Glomerular visceral epithelial cell (primary cell): ENCODE data around the gene NKAPD1.
"Not testable (repeated sequence)": the region's sequence is repeated elsewhere in the genome, so short reads cannot be mapped to it uniquely, and the experiment has no call there.

ENCODE experiments used
- DNase-seq: peaks from one replicate; pipeline ENCODE4 v3.0.0-alpha.2; 2016; ENCODE audit errors: extremely low spot score

NKAPD1 gene

DNA sequence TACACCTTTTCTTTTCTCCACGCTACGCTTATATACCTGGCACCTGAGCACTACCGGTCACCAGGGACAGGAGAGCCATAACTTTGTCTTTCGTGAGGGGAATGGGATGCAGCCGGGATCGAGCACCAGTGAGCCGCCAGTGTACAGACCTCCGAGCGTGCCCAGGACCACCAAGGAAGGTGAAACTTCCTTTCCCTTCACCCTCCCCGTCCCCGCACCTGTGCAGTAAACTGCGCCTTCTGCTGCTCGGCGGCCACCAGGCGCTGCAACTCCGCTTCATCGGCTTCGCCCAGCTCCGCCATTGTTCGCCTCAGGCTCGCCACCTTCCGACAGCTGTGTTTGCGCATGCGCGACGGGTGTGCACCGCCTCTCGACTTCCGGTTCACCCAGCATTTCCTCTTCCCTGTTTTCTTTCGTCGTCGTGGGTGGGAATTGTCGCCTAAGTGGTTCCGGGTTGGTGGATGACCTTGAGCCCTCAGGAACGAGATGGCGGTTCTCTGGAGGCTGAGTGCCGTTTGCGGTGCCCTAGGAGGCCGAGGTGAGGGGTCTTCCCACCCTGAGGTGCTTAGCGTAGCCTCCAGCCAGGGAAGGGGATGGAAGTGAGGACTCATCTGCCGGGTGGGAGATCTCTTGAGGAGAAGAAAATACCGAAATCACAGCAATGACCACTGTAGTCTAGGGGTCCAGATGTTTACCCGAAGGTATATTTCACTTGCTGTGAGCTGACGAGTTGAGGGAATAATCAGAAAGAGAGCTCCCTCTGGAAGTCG, 12.5 kb downstream of the NKAPD1 start, which contains the start of the genes SDHD and TIMM8B:
TSS of gene SDHD (plus strand) at position 452 of the 770 bp plus-strand sequence. CDS start at position 487, 35 bp downstream.
TSS of gene TIMM8B (minus strand) at position 335 of the 770 bp plus-strand sequence. CDS start at position 302, 33 bp downstream.
- peak; percentile 96 for DNase-seq

DNA sequence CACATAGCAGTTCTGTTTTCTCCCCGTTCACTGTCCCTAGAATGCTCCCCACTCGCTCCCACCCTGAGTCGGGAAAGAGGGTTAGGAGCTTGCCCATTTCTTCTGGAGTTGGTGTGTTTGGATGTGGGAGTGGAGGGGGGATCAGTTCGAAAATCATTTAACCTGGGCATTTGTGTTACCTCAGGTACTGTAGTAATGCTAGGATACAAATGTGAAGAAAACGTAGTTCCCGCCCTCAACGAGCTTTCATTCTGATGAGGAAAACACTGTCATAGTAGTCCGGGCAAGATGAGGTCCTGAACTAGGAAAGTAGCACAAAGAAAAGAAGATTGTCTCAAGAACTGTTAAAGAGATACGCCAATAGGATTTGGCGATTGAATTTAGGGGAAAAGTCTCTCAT, 13.1 kb downstream of the NKAPD1 start:
- DNase-seq, result no peak

DNA sequence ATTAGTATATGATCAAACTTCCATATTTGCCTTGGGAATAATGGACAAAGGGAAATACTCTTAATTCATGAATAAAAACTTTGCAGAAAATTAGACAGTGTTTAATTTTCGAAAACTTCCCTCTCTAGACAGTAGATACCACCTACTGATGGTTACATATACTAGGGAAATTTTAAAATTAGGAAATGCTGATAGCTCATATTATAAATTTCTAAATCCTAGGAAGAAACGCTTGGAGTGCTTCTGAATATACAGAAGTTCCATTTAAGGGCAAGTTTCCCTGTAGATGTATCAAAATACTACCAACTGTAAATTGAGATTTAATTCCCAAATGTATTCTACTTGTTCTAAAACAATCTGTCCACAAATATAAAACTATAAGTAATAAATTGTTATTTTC, 21.2 kb downstream of the NKAPD1 start:
- DNase-seq, result not testable (repeated sequence)

DNA sequence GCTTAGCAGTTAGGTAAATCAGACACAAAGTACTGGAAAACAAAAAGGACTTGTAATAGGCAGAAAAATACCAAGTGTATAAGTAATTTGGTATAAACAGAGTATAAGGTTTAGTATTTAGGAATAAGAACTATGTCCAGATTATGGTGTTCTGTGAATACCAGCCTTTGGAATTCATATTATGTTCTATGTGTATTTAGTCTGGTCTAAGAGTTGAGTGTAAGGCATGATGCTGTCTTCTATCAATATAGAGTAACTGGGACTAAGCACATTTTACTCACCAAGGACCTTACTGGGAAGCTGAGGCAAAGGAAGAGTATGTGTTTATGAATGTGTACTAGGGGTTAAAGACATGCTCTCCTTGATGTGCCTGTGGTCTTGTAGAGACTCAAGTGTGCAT, 22.1 kb downstream of the NKAPD1 start:
- no peak for DNase-seq

DNA sequence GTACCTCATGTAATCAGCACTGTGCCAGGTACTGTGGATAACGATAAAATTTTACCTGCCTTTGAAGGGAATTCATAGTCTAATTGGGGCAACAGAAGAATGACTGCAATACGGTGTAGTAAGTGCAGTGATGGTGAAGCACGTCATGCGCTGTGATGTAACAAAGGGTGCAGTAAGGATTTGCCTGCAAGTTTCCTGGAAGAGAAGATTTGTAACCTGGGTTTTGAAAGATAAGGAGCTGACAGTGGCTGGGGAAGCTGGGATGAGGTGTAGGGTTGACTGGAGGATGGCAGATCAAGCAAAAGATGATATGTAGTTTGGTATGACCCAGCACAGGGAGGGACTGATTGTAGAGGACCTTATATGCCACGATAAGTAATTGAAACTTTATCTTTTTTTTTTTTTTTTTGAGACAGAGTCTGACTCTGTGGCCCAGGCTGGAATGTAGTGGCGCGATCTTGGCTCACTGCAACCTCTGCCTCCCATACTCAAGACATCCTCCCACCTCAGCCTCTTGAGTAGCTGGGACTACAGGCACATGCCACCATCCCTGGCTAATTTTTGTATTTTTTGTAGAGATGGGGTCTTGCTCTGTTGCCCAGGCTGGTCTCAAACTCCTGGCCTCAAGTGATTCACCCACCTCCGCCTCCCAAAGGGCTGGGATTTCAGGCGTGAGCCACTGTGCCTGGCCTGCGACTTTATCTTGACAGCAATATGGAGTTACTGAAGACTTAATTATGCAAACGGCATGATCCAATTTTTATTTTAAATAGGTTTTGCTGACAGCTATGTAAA, 23.8 kb downstream of the NKAPD1 start:
- DNase-seq, result no peak

DNA sequence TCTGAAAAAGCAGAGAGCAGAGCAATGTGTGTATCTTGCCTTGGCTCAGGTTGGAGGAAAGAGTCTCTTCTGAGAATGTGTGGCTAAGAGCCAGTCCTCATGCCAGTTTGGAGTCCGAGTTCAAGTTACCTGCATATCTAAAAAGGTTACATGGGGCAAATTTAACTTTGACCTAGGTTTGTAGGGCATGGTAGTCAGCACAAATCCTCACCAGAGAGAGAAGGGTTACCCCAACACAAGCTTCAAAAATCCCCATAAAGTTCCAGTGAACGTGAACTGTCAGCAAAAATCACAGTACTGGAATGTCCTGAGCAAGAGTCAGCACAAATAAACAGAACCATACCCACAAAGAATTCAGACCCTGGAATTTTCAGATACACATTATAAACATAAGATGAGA, 26.4 kb downstream of the NKAPD1 start:
- DNase-seq, result no peak

DNA sequence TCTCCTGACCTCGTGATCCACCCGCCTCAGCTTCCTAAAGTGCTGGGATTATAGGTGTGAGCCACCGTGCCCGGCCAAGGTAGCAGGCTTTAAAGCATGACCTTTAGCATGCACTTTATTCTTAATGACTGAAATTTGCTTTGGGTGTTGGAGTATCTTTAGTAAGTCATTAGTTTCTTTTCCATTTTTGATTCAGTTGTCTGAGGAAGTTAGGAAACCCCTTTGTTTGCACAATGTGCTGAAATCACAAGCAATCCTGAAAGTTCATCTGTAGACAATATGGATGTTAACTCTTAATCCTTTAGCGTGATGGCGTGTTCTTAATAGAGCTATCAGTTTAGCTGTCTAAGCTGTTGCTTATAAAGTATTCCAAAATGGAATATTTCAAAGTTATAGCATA, 29.3 kb downstream of the NKAPD1 start:
- DNase-seq, result no peak

DNA sequence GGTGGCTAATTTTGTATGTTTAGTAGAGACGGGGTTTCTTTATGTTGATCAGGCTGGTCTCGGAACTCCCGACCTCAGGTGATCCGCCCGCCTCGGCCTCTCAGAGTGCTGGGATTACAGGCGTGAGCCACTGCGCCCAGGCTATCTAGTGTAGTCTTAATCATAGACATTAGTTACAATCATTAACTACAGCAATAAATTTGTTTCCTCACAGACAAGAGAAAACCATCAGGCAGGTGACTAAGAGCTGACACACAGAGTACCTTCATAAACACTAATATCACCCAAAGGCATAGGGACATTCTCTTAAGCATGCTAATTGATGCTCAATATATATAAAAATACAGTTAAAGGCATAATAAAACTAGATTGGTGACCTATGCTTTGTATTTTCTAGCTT, 32.0 kb downstream of the NKAPD1 start:
- DNase-seq, result peak; percentile 23

DNA sequence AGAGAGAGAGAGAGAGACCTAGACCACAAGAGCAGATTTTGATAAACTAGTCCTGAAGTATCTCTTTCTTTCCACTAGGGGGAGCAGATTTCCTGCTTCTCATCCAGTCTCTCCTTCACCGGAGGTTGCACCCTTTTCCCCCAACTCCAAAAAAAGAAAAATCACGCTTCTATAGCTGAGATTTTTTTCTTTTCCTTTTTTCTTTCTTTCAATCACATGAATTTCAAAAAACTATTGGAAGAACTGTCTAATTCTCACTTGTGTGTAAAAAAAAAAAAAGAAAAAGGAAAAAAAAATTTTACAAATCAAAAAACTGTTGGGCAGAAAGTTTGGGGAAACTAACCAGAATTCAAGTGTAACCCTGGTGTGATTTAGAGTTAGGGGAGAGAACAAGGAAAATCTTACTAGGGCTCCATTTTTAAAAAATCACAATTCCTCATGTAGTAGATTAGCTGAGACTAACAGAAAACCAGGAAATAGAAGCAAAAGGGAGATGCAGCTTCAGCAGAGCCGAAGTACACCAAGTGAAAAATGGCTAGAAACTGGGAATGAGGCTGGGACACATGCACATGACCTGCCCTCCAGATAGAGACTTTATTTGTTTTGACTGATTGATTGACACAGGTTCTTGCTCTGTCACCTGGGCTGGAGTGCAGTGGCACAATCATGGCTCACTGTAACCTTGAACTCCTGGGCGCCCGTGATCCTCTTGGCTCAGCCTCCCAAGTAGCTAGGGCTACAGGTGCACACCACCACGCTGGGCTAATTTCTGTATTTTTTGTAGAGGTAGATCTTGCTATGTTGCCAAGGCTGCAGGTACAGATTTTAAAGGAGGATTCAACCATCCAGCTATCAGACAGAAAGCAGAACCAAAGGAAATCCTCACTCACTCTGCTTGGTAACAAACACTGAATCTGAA, 39.7 kb downstream of the NKAPD1 start:
- DNase-seq, result peak; percentile 56

DNA sequence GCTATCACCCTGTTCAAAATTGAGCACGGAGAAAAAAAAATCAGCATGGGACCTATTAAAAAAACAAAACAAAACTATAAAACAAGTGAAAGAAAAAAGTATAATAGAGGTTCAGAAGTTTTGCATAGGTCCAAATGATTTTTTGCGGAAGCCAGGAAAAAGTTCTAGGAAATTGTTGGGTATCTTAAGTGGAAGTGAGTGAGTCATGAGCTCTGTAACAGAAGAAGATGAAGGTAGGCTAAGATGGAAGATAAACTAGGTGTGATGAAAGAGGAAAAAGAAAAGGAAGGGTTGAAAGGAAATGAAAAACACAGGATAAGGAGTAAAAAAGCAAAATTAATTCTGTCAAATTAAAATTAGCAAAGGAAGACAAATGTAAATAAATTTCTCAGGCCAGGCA, 40.4 kb downstream of the NKAPD1 start:
- DNase-seq, result no peak

DNA sequence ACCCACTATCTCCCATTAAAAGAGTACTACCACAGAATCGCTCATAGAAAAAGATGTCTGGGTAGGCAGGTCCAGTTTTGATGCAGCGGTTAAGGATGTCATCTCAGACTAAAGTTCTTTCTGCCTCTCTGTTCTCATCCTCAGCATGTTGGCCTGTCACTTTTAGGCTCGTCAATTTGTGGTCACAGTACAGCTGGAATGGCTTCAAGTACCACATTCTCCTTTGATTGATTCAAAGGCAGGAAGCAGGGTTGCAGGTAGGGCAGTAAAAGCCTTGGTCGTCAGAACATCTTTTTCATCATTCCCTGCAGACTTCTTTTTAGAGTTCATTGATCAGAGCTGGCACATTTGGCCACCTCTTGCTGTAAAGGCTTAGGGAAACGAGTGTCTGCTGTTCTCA, 41.3 kb downstream of the NKAPD1 start:
- DNase-seq, result no peak

DNA sequence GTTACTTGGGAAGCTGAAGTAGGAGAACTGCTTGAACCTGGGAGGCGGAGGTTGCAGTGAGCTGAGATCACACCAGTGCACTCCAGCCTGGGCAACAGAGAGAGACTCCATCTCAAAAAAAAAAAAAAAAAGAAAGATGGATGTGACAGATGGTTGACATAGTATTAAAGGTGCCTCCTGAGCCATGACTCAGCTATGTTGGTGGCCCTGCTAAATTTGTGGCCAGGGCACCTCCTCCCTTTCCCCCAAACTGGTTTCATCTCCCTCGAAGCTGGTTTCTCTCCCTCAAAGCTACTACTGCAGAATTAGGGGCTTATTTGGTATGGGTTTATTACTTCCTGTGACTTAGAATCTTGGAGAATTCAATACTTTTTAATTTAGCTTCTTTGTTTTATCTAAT, 44.1 kb downstream of the NKAPD1 start:
- DNase-seq, result no peak

DNA sequence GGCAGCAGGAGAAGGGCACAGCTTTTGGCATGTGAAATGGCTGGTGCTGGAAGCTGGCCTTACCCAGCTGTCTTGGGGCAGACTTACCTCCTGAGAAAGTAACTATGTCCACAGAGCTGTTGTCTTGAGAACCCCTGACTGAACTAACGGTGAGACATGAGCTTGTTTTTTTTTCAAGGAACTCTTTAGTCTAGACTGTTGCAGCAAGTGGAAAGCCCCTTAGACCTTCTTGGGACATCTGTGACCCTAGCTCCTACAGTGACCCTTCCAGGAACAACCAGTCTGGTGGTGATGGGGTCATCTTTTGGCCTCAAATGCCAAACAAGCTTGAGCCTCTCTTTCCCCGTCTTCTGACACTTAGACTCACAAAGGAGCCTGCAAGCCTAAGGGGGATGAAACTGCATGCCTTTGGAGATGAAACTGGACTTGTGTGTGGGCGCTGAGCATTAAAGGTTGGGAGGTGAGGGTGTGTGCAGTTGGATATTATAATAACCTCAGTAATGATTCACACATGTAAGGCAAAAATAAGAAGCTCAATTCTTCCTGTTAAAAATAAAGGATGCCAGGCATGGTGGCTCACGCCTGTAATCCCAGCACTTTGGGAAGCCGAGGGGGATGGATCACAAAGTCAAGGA, 48.0 kb downstream of the NKAPD1 start:
- DNase-seq, result no peak

DNA sequence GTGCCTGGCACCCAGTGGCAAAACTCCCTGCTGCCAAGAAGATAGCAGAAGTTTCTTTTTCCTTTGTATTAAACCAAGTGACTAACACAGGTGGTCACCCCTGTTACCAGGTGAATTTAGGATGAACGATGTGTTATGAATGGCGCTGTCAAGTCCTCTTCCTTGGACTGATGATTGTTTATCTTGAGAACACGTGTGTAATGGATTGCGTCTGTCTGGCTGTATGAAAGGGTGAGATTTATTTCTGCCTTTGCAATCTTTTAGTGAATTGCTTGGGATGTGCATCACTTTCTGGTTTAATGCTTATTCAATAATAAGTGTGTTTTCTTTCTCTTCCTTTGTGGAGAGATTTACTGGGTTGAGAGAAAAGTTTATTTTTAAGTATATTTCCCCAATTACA, 49.0 kb downstream of the NKAPD1 start:
- DNase-seq, result no peak

DNA sequence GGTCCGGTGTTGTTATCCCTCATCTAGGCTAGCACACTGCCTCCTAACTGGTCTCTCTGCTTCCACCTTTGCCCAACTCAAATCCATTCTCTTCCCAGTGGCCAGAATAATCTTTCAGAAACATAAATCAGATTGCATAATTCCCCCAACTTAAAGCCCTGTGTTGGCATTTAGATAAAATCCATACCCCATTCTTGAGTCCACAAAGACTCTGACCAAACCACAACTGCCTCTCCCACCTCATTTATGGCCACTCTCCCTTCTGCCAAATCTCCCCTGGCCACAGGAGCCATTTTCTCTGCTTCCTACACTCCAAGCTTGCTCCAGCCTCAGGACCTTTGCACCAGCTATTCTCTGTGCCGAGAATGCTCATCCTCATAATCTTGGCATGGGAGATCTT, 53.0 kb downstream of the NKAPD1 start:
- DNase-seq, result no peak

DNA sequence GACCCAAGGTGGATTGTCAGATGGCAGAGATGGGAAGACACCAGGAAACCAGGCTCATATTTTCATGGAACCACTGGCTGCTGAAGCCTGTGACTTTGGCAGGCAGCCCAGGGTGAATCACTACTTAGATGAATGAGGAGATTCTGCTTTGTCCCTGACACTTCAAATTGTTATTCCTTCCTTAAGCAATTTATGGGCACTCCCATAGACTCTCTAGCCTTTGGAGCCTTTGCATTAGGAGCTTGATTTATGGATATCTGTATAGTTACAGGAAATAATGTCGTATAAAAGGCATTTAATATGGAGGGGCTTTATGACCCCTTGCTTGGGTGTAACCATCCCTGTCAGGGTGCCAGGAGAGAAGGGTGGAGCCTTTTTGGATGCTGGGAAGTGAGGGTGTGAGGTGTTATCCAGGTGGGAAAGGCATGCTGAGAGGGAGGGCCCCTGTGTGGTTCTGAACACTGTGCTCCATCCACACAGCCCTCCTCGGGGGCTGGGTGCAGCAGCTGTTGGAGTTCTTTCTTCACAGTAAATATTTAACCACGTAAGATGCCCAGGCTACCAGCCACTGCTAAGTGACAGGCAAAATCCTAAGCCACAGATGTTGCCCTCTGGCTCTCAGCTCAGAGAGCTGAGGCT, 54.5 kb downstream of the NKAPD1 start:
- peak; percentile 82 for DNase-seq

DNA sequence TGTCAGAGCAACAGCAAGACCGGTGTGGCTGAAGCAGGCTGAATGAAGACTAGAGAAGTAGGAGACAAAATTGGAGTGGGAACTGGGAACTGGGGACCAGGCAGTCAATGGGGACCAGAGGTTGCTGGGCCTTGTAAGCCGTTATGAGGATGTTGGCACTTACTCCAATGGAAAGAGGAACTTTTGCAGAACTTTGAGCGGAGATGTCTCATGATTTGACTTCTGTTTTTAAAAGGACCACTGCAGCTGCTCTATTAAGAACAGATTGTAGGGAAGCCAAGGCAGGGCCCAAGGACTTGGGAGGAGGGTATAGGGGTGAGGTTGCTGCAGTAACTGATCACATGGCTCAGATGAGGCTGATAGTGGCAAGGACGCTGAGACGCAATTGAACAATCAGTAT, 55.6 kb downstream of the NKAPD1 start:
- DNase-seq, result no peak

DNA sequence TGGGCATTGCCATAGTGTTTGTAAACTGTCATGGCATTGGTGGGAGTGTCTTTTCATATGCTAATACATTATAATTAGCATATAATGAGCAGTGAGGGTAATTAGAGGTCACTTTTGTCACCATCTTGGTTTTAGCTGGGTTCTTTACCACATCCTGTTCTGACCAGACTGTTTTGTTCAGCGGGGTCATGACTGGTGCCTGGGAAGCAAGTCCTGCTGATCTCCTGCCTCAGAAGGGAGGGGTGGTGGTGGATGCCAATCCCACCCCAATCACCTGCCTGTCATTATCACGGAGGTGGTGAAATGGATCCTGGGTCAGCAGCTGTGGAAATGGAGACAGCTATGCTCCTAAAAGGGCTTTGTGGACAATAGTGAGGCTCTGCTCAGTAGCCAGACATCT, 58.6 kb downstream of the NKAPD1 start:
- DNase-seq, result no peak

DNA sequence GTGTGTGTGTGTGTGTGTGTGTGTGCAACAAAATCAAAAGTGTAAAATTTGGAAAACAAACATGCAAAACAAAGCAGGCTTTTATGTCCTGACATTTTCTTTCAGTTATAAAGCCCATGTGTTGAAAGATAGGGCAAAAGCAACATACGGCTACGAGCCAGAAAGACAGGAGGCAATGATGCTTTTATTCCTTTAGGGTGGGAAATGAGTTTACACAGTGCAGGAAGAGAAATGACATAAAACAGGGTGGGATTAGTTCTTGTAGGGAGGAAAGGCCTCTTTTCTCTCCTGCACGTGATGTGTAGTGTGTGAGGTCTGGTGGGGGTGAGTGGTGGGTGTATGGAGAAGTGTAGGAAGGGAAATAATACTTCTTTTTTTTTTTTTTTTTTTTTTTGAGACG, 60.4 kb downstream of the NKAPD1 start:
- DNase-seq, result no peak
